ENCODE measurements around the gene FBXO2.
"Not testable (repeated sequence)": the region's sequence is repeated elsewhere in the genome, so short reads cannot be mapped to it uniquely, and the experiment has no call there.

DNA sequence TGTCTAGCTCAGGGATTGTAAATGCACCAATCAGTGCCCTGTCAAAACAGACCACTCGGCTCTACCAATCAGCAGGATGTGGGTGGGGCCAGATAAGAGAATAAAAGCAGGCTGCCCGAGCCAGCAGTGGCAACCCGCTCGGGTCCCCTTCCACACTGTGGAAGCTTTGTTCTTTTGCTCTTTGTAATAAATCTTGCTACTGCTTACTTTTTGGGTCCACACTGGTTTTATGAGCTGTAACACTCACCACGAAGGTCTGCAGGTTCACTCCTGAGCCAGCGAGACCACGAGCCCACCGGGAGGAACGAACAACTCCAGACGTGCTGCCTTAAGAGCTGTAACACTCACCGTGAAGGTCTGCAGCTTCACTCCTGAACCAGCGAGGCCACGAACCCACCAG, 44.9 kb downstream of the FBXO2 start:
- not testable (repeated sequence) for TF ChIP-seq POLR2A (IDR thresholded peaks at IDR 0.05; ENCODE audit: low read length); GATA1 (IDR thresholded peaks at IDR 0.05; ENCODE audit: low read depth, low read length)

All from erythroblast (primary cell).